Panc1 (cell line): ENCODE results near the gene NPR2. TPM values are rescaled to one million over a fixed set of nuclear protein-coding genes. Genes with fewer than 3 reads are reported as not detected.

Source experiments
- ATAC-seq: fragments of 200-7000 bp; cut with Tn5 transposase; 2 replicates; pipeline ENCODE4 v1.9.1; 2020; ENCODE audit warnings: mild to moderate bottlenecking, moderate library complexity
- BruUV-seq: library from RNA; stranded (reverse); fragments of 400-500 nt; replicated peaks from 2 replicates; lab custom pipeline; 2021; lab: Mats Ljungman, UMichigan
- CTCF ChIA-PET: fragments of 300-600 bp; sonication (Branson Sonifier 250); formaldehyde crosslinking; loops from one replicate; lab custom pipeline; 2022; ENCODE audit warnings: antibody characterized with exemption; lab: Charles Lee
- POLR2A ChIA-PET: fragments of 300-600 bp; sonication (Branson Sonifier 250); formaldehyde crosslinking; loops from one replicate; lab custom pipeline; 2022; ENCODE audit warnings: antibody characterized with exemption; lab: Charles Lee
- DNase-seq: peaks from one replicate; pipeline ENCODE4 v3.0.0-alpha.2; 2010; ENCODE audit warnings: low read depth, low spot score
- H3K27ac ChIP-seq: 2 replicates; pipeline ENCODE4 v1.5.1; 2011; ENCODE audit warnings: mild to moderate bottlenecking, low read length, inconsistent platforms
- H3K27me3 ChIP-seq: fragments of 200-500 bp; sonication (Bioruptor generic); 2 replicates; pipeline ENCODE4 v1.6.0; 2014; ENCODE audit warnings: low read length, inconsistent platforms; ENCODE audit not compliant: control insufficient read depth, insufficient read depth
- H3K36me3 ChIP-seq: fragments of 200-500 bp; sonication (Bioruptor generic); 2 replicates; pipeline ENCODE4 v1.5.1; 2014; ENCODE audit warnings: inconsistent platforms, mild to moderate bottlenecking, low read length, moderate library complexity; ENCODE audit not compliant: control insufficient read depth, insufficient read depth
- H3K4me1 ChIP-seq: 2 replicates; pipeline ENCODE4 v1.5.1; 2011; ENCODE audit warnings: inconsistent platforms, mild to moderate bottlenecking, low read length, moderate library complexity; ENCODE audit not compliant: control insufficient read depth, insufficient read depth
- H3K4me3 ChIP-seq, 2 experiments: 2 replicates each; pipeline ENCODE4 v1.5.1; 2011 to 2012; ENCODE audit warnings: low read depth in 2 of 2, low read length in 2 of 2, mild to moderate bottlenecking in 2 of 2, inconsistent platforms in 1 of 2, moderate library complexity in 1 of 2
- H3K9me3 ChIP-seq: fragments of 200-500 bp; sonication (Bioruptor generic); 2 replicates; pipeline ENCODE4 v1.5.1; 2014; ENCODE audit warnings: low read depth, mild to moderate bottlenecking, inconsistent platforms, low read length, moderate library complexity; ENCODE audit not compliant: control insufficient read depth, insufficient read depth
- CTCF ChIP-seq: fragments of 450-650 bp; IDR thresholded peaks from 2 replicates; pipeline ENCODE4 v1.5.1; 2017; ENCODE audit warnings: mild to moderate bottlenecking
- POLR2AphosphoS5 ChIP-seq: IDR thresholded peaks from 2 replicates; pipeline ENCODE4 v1.6.1; 2012; ENCODE audit warnings: mild to moderate bottlenecking, low read depth, low read length, moderate library complexity
- SIN3A ChIP-seq: IDR thresholded peaks from 2 replicates; pipeline ENCODE4 v1.6.1; 2012; ENCODE audit warnings: low read depth, mild to moderate bottlenecking, low read length, moderate library complexity, borderline replicate concordance; ENCODE audit not compliant: insufficient read depth
- TCF7L2 ChIP-seq: IDR thresholded peaks from 2 replicates; pipeline ENCODE4 v1.6.1; 2011; ENCODE audit warnings: mild to moderate bottlenecking, low read depth, low read length, inconsistent platforms
- in situ Hi-C: cut with HindIII; loops from 2 replicates; pipeline ENCODE4 v1.10.0; 2016; ENCODE audit warnings: low sequenced_read_pairs, low pct_unique_long_range_greater_than_20kb
- intact Hi-C: fragments of 100-400 bp; cut with micrococcal nuclease; formaldehyde crosslinking; loops from one replicate; pipeline ENCODE4 v1.10.0; 2022; ENCODE audit not compliant: unreplicated experiment
- total RNA-seq: library from RNA; stranded (reverse); gene quantifications from one replicate; pipeline ENCODE4 v1.2.1, GENCODE V29; 2021; ENCODE audit not compliant: unreplicated experiment
- TF ChIP-seq, protein P1 (sequence below), 2 experiments: IDR thresholded peaks; 2 replicates each; pipeline ENCODE4 v1.6.1; 2011 to 2012; ENCODE audit warnings: low read depth in 2 of 2, control low read depth in 1 of 2, low read length in 1 of 2, mild to moderate bottlenecking in 1 of 2, moderate library complexity in 1 of 2; ENCODE audit not compliant: insufficient read depth in 1 of 2

The NPR2 gene
- total RNA-seq, 1 experiment from 2014 or later, result 12.2 TPM

DNA sequence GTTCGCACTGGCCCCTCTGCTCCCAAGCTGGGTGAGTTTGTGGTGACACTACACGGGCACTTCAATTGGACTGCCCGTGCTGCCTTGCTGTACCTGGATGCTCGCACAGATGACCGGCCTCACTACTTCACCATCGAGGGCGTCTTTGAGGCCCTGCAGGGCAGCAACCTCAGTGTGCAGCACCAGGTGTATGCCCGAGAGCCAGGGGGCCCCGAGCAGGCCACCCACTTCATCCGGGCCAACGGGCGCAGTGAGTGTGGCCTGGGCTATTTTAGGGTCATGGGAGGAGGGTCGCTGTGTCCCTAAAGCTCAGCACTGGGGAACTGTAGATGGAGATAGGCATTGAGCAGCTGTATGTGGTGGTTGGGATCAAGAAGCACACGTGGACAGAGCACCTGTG is 1.4 kb downstream of the NPR2 start:
- ChIA-PET CTCF (interaction anchor here (0.6 to 1.0 kb wide), 3 partner anchors 32 to 146 kb away, joined by 3 to 6 read pairs (median 4); no protein-coding TSS in a partner anchor), POLR2A (no interaction called here)
- BruUV-seq, result no TSS peak
- no peaks in the 10 kb centered on the region for H3K36me3 ChIP-seq
- intact Hi-C loops (no loop called here), in situ Hi-C loops (no loop called here)
- no peak overlapping the region for H3K4me3 ChIP-seq
- H3K27ac ChIP-seq, result no peak overlapping the region
- DNase-seq (no peak), ATAC-seq (no peak)
- no peaks in the 10 kb centered on the region for H3K9me3 ChIP-seq
- H3K4me1 ChIP-seq, result 0 out of 2 replicates have a peak, but pooled peaks cover 3% of the 10 kb centered on the region
- H3K27me3 ChIP-seq, result no peaks in the 10 kb centered on the region
- TF ChIP-seq SIN3A (no peak), CTCF (no peak), TCF7L2 (no peak), POLR2AphosphoS5 (no peak)
- TF ChIP-seq, protein P1, sequence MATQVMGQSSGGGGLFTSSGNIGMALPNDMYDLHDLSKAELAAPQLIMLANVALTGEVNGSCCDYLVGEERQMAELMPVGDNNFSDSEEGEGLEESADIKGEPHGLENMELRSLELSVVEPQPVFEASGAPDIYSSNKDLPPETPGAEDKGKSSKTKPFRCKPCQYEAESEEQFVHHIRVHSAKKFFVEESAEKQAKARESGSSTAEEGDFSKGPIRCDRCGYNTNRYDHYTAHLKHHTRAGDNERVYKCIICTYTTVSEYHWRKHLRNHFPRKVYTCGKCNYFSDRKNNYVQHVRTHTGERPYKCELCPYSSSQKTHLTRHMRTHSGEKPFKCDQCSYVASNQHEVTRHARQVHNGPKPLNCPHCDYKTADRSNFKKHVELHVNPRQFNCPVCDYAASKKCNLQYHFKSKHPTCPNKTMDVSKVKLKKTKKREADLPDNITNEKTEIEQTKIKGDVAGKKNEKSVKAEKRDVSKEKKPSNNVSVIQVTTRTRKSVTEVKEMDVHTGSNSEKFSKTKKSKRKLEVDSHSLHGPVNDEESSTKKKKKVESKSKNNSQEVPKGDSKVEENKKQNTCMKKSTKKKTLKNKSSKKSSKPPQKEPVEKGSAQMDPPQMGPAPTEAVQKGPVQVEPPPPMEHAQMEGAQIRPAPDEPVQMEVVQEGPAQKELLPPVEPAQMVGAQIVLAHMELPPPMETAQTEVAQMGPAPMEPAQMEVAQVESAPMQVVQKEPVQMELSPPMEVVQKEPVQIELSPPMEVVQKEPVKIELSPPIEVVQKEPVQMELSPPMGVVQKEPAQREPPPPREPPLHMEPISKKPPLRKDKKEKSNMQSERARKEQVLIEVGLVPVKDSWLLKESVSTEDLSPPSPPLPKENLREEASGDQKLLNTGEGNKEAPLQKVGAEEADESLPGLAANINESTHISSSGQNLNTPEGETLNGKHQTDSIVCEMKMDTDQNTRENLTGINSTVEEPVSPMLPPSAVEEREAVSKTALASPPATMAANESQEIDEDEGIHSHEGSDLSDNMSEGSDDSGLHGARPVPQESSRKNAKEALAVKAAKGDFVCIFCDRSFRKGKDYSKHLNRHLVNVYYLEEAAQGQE (IDR thresholded peaks at IDR 0.05; ENCODE audit: insufficient read depth in 1 of 2, low read depth in 2 of 2, low read length in 1 of 2), result no peak

DNA sequence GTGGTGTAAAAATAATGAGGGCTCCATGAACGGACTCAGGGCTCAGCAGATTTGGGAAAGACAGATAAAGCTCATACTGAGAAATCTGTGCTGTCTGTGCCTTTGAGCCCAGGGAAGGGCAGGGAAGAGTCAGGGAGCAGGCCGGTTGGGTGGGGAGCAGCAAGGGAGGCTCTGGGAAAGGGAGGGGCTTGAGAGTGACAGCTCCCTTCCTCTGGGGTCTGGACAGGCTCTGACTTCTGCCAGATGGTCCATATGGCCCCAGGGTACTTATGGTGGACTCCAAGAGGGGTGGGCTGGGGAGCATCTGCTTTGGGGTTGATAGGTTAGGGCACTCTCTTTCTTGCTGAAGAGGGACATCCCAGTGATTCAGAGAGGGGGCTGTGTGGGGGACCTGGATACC is 2.1 kb downstream of the NPR2 start:
- H3K27me3 ChIP-seq, result no peaks in the 10 kb centered on the region
- H3K9me3 ChIP-seq, result no peaks in the 10 kb centered on the region
- intact Hi-C loops, result no loop called here
- CTCF ChIA-PET, result interaction anchor here (0.8 to 1.0 kb wide), 2 partner anchors 32 to 89 kb away, joined by 3 to 4 read pairs; no protein-coding TSS in a partner anchor
- no peak for TF ChIP-seq POLR2AphosphoS5
- TF ChIP-seq SIN3A, result no peak
- no peak for TF ChIP-seq TCF7L2
- TF ChIP-seq, protein P1 (IDR thresholded peaks at IDR 0.05; ENCODE audit: insufficient read depth in 1 of 2, low read depth in 2 of 2, low read length in 1 of 2), result no peak
- TF ChIP-seq CTCF, result no peak
- no peaks in the 10 kb centered on the region for H3K36me3 ChIP-seq
- POLR2A ChIA-PET, result no interaction called here
- H3K4me1 ChIP-seq, result 0 out of 2 replicates have a peak, but pooled peaks cover 3% of the 10 kb centered on the region
- in situ Hi-C loops, result no loop called here
- DNase-seq (no peak), ATAC-seq (no peak)
- no peak overlapping the region for H3K4me3 ChIP-seq
- no TSS peak for BruUV-seq
- no peak overlapping the region for H3K27ac ChIP-seq
